ENCODE measurements around the gene CASS4. TPM values are rescaled to one million over a fixed set of nuclear protein-coding genes. Genes with fewer than 3 reads are reported as not detected.
"Not testable (repeated sequence)": the region's sequence is repeated elsewhere in the genome, so short reads cannot be mapped to it uniquely, and the experiment has no call there.

The CASS4 gene
- total RNA-seq, 3 donors from 2014 or later (not counting 1 experiment from before 2014, with no cell fraction given): 9.3 to 13.8 (median 13.4) TPM

DNA sequence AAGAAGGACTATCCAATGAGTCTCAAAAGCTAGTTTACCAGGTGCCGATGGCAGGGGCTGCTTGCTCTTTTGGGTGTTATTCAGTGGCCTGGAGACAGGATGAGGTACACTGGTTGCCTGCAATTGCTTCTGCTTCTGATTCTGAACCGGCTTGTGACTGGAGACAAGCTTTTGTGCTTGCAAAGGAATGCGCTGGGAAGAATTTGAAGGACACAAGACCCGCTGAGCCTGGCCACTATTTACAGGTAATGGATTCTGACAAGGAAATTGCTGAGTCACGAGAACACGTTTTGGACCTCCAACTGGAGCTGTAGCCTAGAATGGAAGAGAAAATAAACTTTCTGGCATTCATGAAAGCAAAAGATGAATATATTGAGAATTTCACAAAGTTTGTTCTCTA is 25.8 kb upstream of the CASS4 start:
- ATAC-seq (no peak), DNase-seq (no peak)
- WGBS (ENCODE audit: insufficient coverage): 96% methylated on average over 6 of the region's 6 CpGs
- Histone ChIP-seq H3K36me3 (ENCODE audit: control insufficient read depth, insufficient read depth, low read length) (no peaks in the 10 kb centered on the region), H3K9me3 (ENCODE audit: control insufficient read depth, insufficient read depth, low read length) (no peaks in the 10 kb centered on the region), H3K4me1 (ENCODE audit: control insufficient read depth, insufficient read depth, low read length) (peaks cover 3% of the 10 kb centered on the region), H3K27me3 (ENCODE audit: control insufficient read depth, insufficient read depth, low read length) (no peaks in the 10 kb centered on the region), H3K27ac (ENCODE audit: low read length) (no peak overlapping the region), H3K4me3 (ENCODE audit: low read length) (no peak overlapping the region)
- intact Hi-C loops (cut with micrococcal nuclease): no loop called here
- Mint-ChIP-seq H3K4me3 (no peak overlapping the region), H3K9me3 (no peaks in the 10 kb centered on the region), H3K27ac (no peak overlapping the region), H3K27me3 (ENCODE audit: low read depth in 2 of 2) (no peaks in the 10 kb centered on the region), H3K36me3 (no peaks in the 10 kb centered on the region), H3K4me1 (no peaks in the 10 kb centered on the region)
- TF ChIP-seq, protein P1, sequence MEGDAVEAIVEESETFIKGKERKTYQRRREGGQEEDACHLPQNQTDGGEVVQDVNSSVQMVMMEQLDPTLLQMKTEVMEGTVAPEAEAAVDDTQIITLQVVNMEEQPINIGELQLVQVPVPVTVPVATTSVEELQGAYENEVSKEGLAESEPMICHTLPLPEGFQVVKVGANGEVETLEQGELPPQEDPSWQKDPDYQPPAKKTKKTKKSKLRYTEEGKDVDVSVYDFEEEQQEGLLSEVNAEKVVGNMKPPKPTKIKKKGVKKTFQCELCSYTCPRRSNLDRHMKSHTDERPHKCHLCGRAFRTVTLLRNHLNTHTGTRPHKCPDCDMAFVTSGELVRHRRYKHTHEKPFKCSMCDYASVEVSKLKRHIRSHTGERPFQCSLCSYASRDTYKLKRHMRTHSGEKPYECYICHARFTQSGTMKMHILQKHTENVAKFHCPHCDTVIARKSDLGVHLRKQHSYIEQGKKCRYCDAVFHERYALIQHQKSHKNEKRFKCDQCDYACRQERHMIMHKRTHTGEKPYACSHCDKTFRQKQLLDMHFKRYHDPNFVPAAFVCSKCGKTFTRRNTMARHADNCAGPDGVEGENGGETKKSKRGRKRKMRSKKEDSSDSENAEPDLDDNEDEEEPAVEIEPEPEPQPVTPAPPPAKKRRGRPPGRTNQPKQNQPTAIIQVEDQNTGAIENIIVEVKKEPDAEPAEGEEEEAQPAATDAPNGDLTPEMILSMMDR (IDR thresholded peaks at IDR 0.05): no peak

DNA sequence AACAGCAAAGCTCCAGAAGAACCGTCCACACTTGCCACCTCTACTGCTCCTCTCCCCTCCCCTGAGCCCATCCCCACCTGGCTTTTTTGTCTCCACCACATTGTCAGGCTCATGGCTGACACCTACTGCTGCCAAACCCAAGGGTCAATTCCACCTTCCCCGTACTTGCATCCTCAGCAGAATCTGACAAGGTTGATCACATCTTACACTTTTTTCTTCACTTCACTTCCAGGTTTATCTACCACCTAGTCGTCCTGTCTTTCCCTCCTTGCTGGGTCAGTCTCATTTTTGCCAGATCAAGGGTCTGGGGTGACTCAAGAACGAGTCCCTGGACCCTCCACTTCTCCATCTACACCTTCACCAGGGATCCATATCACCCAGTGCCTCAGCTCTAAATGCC is 23.2 kb upstream of the CASS4 start:
- H3K4me1 Mint-ChIP-seq: peaks cover 10% of the 10 kb centered on the region in 2 donors
- no peaks in the 10 kb centered on the region for H3K36me3 Mint-ChIP-seq
- Histone ChIP-seq H3K4me1 (ENCODE audit: control insufficient read depth, insufficient read depth, low read length) (peaks cover 18% of the 10 kb centered on the region), H3K9me3 (ENCODE audit: control insufficient read depth, insufficient read depth, low read length) (no peaks in the 10 kb centered on the region), H3K27me3 (ENCODE audit: control insufficient read depth, insufficient read depth, low read length) (no peaks in the 10 kb centered on the region), H3K36me3 (ENCODE audit: control insufficient read depth, insufficient read depth, low read length) (no peaks in the 10 kb centered on the region), H3K4me3 (ENCODE audit: low read length) (no peak overlapping the region), H3K27ac (ENCODE audit: low read length) (no peak overlapping the region)
- DNase-seq: no peak
- WGBS (ENCODE audit: insufficient coverage): 97% methylated on average over 4 of the region's 4 CpGs
- ATAC-seq: no peak
- intact Hi-C loops (cut with micrococcal nuclease): no loop called here
- H3K4me3 Mint-ChIP-seq: no peak overlapping the region
- TF ChIP-seq, protein P1 (IDR thresholded peaks at IDR 0.05): no peak
- no peaks in the 10 kb centered on the region for H3K9me3 Mint-ChIP-seq
- no peaks in the 10 kb centered on the region for H3K27me3 Mint-ChIP-seq (ENCODE audit: low read depth in 2 of 2)
- no peak overlapping the region for H3K27ac Mint-ChIP-seq

DNA sequence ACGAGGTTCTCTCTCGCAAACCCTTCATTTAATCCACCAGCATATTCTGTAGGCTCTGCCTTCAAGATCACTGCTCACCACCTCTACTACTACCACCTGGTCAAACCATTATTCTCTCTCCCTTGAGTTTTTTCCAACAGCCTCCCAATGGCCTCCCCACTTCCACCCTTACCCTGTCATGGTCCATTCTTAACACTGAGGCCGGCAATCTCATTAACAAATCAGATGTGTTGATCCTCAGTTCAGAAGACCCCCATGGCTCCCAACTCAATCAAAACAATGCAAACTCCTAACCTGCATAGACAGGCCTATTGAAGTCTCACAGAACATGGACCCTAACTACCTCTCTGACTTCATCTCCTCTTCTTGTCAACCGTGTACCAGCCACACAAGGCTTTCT is 22.3 kb upstream of the CASS4 start:
- no peaks in the 10 kb centered on the region for H3K27me3 ChIP-seq (ENCODE audit: control insufficient read depth, insufficient read depth, low read length)
- intact Hi-C loops (cut with micrococcal nuclease): no loop called here
- H3K27ac ChIP-seq (ENCODE audit: low read length): no peak overlapping the region
- no peaks in the 10 kb centered on the region for H3K36me3 Mint-ChIP-seq
- peaks cover 12 to 14% of the 10 kb centered on the region in 2 donors for H3K4me1 Mint-ChIP-seq
- WGBS (ENCODE audit: insufficient coverage): 98% methylated on average over 4 of the region's 4 CpGs
- no peaks in the 10 kb centered on the region for H3K9me3 ChIP-seq (ENCODE audit: control insufficient read depth, insufficient read depth, low read length)
- H3K4me1 ChIP-seq (ENCODE audit: control insufficient read depth, insufficient read depth, low read length): peaks cover 21% of the 10 kb centered on the region
- no peak overlapping the region for H3K4me3 Mint-ChIP-seq
- no peaks in the 10 kb centered on the region for H3K27me3 Mint-ChIP-seq (ENCODE audit: low read depth in 2 of 2)
- H3K36me3 ChIP-seq (ENCODE audit: control insufficient read depth, insufficient read depth, low read length): no peaks in the 10 kb centered on the region
- TF ChIP-seq, protein P1 (IDR thresholded peaks at IDR 0.05): no peak
- no peak for ATAC-seq
- no peaks in the 10 kb centered on the region for H3K9me3 Mint-ChIP-seq
- no peak for DNase-seq
- no peak overlapping the region for H3K27ac Mint-ChIP-seq
- H3K4me3 ChIP-seq (ENCODE audit: low read length): no peak overlapping the region

DNA sequence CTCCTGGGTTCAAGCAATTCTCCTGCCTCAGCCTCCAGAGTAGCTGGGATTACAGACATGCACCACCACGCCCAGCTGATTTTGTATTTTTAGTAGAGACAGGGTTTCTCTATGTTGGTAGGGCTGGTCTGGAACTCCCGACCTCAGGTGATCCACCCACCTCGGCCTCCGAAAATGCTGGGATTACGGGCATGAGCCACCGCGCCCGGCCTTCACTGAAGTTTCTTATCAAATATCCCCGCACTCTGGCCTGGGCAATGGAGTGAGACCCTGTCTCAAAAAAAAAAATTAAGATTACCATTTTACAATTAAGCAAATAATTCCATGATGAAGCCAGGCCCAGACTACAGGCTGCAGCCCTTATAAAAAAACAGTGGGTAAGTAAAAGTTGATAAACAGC is 21.7 kb upstream of the CASS4 start:
- H3K4me1 Mint-ChIP-seq: peaks cover 12 to 20% of the 10 kb centered on the region in 2 donors
- H3K27ac Mint-ChIP-seq; H3K4me3 ChIP-seq (ENCODE audit: low read length); DNase-seq; ATAC-seq; H3K27me3 Mint-ChIP-seq (ENCODE audit: low read depth in 2 of 2); H3K4me3 Mint-ChIP-seq; H3K36me3 Mint-ChIP-seq; intact Hi-C loops (cut with micrococcal nuclease); H3K36me3 ChIP-seq (ENCODE audit: control insufficient read depth, insufficient read depth, low read length); H3K9me3 Mint-ChIP-seq; H3K9me3 ChIP-seq (ENCODE audit: control insufficient read depth, insufficient read depth, low read length); H3K27me3 ChIP-seq (ENCODE audit: control insufficient read depth, insufficient read depth, low read length); H3K27ac ChIP-seq (ENCODE audit: low read length): not testable (repeated sequence)
- H3K4me1 ChIP-seq (ENCODE audit: control insufficient read depth, insufficient read depth, low read length): peaks cover 21% of the 10 kb centered on the region
- WGBS (ENCODE audit: insufficient coverage): 99% methylated on average over 9 of the region's 9 CpGs

Data from natural killer cell (primary cell).